GM21717 (cell line): ENCODE results near the gene KHNYN.
"Not testable (repeated sequence)": the region's sequence is repeated elsewhere in the genome, so short reads cannot be mapped to it uniquely, and the experiment has no call there.

Source experiments
- ATAC-seq: cut with Tn5 transposase; IDR thresholded peaks from one replicate; pipeline ENCODE4 v1.9.1; 2021; ENCODE audit warnings: mild to moderate bottlenecking, moderate library complexity; ENCODE audit not compliant: unreplicated experiment

Gene KHNYN

DNA sequence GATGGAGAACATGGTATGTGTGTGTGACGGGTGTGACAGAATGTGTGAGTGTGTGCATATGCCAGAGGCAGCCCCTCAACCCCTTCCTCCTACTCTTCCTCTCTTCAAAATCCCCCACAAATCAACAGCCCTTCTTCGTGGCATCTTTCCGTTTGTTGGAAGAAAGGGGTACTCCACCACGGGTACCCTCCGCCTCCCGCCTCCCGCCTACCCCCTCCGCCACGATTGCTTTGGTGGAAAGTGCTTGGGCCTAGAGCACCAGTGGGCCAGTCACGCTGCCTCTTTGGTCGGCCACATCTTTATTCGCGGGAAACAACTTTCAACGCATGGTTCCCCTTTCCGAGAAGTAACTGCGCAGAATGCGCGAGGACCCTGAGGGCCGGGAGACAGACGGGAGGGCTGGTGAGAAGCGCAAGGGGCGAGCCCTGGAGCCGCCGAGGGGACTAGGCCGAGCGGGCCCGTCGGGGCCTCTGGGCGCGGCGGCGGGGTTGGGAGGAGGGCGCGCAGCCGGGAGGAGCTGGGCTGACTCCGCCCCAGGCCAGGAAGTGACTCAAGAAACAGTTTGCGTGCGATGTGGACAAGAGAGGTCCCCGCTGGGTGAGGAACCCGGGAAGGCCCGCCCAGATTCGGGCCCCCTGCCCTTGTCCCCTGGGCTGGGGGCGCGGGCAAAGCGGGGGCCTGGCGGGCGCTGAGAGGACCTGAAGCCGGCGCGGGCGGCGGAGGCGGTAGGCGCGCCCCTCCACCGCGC, at the start of gene KHNYN, which contains the start of gene CBLN3:
Gene KHNYN (plus strand): TSS at position 560 of the 748 bp plus-strand sequence. CDS start 777 bp downstream, outside the sequence.
Gene CBLN3 (minus strand): TSS at position 274 of the 748 bp plus-strand sequence. CDS start 614 bp downstream, outside the sequence.
- peak; percentile 77 for ATAC-seq

DNA sequence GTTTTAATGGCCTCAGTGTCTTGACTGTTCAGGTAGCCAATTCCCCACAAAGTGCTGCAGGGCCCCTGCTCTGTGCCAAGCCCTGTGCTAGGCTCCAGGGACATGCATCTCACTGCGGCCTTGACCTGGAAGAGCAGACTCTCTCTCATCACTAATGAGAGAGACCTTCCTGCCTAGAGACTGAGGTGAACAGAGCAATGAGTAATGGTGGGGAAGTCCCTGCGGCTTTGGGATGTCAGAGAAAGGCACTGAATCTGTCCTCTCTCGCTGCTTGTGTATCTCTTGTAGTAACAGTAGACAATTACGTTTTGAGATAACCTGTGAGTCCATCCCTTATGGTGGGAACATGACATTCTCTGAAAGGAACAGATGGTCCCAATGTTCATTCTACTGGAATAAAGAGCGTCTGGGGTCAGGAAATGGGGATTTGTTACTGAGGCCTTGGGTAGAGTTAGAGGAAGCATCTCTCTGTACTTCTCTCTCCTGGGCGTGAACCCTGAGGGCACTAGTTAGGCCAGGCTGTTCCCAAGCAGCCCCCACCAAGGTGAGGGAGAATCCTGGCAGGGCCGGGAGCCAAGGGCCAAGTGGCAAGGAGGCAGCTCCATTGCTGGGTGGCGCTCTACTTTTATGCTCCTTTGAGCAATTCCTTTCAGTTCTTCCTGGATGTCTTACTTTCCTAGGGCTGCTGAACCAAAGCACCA, 48.2 kb upstream of the KHNYN start:
- no peak for ATAC-seq

DNA sequence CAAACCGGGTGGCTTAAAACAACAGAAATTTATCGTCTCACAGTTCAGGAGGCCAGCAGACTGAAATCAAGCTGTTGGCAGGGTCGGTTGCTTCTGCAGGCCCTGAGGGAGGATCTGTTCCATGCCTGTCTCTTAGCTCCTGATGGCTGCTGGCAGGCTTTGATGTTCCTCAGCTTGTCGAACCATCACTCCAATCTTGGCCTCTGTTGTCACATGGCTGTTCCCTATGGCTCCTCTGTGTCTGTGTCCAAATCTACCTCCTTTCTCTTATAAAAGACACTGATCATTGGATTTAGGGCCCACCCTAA, 47.7 kb upstream of the KHNYN start:
- ATAC-seq, result no peak

DNA sequence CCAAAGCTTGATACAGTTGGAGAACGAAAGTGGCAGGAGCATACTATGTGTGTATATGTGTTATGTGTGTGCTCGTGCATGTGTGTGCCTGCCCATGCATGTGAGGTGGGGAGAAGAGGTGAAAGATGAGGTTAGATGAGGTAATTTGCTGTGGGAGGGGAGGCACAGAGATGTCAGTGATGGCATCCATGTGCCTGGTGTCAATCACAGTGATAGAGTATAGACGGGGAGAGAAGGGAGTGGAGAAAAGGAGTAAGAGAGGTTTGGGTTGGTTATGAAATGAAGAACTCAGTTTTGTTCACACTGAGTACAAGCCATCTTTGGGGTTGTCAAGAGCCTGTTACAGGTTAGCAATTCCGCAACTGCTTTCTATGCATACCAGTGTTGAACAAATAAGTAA, 45.6 kb upstream of the KHNYN start:
- no peak for ATAC-seq

DNA sequence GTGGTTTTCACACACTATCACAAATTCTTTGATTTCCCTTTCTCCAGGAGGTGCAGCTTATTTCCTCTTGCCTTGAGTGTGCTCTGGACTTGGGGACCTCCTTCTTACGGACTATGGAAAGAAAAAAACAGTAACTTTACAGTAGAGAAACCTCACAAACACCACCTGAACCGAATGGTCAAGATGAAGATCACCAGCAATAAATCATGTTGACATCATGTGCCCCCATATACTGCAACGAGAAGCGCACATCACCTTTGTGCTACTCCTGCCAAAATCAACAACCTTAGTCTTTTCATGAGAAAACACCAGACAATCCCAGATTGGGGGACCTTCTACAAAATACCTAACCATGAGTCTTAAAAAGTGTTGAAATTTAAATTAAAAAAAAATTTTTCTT, 44.2 kb upstream of the KHNYN start:
- no peak for ATAC-seq

DNA sequence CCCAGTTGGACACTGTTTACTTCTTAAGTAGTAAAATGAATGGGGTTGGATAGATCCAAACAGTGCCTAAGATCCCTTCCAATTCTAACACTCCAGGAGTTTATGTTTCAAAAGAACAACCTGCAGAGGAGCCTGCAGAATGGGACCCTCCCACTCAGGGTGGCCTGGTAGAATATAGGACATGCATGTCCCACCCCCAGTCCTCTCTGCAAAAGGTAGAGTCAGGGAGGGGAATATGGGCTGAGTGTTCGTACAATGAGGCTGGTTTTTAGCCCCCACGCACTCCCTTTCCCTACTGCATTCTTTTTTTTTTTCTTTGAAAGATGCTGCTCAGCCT, 42.8 kb upstream of the KHNYN start:
- ATAC-seq, result no peak

DNA sequence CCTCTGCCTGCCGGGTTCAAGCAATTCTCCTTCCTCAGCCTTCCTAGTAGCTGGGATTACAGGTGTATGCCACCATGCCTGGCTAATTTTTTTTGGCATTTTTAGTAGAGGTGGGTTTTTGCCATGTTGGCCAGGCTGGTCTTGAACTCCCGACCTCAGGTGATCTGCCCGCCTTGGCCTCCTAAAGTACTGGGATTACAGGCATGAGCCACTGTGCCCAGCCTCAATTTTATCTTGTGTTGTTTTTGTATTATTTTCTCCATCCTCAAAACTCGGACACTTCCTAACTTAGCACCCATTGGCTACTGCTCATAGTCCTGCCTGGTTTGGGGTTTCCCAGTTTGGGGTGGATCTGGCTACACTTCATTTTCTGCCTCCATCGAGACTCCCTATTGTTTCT, 42.2 kb upstream of the KHNYN start:
- ATAC-seq, result not testable (repeated sequence)

DNA sequence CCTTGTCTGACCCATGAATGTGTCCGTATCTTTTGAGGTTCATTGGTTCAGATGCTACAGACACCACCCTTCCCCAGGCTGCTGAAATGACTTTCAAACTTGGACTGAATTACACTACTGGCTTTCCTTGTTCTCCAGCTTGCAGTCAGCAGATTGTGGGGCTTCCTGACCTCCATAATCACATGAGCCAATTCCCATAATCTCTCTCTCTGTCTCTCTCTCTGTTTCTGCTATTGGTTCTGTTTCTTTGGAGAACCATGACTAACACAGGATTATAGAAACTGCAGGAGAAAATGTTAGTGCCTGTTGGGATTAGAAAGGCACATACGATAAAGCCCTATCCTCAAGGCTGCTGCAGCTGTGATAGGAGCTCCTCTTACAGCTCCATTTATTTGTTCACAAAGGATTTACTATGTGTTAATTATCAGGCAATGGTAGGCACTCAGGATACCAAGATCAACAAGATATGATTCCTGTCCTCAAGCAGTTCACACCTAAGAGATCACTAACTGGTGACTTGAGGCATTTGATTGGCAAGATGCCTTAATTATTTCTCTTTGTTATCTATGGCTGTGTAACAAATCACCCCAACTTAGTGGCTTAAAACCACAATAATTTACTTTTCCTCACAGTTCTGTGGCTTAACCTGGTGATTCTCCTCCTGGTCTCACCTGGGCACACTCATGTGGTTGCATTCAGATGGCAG, 41.1 kb upstream of the KHNYN start:
- ATAC-seq, result no peak

DNA sequence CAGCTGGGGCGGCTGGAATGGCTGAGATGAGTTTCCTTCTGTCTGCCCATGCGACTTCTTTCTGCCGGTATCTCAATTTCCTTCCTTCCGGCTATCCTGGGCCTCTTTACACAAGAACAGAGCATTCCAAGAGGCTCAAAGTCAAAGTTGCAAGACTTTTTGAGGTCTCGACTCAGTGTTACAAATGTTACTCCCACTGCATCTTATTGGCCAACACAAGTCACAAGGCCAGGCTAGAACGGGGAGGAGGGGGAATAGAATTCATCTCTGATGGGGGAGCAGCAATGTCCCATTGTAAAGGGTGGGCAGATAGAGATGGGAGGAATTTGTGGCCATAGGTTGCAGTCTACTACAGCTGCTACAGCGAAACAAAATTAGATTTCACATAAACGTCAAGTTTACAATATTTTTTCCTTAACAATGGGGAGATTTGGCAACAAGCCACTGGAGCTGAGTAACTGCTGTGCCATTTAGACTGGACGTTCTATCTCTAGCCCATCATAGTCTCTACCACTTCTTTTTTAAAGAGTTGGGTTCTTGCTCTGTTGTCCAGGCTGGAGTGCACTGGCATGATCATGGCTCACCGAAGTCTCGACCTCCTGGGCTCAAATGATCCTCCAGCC, 40.4 kb upstream of the KHNYN start:
- no peak for ATAC-seq

DNA sequence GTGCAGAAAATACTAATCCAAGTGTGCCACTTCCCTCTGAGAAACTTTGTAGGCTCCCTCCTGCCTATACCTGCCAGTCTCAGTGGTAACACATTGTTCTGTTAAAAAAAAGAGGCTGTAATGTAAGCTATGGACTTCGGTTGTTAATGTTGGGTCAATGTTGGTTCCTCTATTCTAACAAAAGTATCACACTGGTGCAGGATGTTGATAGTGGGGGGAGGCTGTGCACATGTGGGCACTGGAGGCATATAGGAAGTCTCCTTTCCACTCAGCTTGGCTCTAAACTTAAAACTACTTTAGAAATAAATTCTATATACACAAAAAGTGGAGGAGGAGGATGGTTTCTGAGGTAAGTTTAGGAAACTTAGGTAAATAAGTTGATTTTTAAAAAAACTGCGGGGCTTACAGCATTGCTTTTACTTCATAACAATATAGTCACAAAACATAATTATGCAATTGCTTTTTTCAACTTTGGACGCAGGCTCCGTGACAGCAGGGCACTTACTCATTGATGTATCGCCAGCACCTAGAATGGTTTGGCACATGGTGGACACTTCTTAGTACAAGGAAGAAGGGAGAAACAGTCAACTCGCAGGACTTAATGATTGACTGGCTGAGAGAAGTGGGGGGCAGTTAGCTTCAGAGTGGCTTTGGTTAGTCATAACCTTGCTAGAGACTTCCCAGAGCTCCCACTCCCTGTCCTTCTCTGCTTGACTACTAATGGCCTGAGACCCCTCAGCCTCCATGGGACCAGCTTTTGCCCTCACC, 38.9 kb upstream of the KHNYN start:
- ATAC-seq, result no peak

DNA sequence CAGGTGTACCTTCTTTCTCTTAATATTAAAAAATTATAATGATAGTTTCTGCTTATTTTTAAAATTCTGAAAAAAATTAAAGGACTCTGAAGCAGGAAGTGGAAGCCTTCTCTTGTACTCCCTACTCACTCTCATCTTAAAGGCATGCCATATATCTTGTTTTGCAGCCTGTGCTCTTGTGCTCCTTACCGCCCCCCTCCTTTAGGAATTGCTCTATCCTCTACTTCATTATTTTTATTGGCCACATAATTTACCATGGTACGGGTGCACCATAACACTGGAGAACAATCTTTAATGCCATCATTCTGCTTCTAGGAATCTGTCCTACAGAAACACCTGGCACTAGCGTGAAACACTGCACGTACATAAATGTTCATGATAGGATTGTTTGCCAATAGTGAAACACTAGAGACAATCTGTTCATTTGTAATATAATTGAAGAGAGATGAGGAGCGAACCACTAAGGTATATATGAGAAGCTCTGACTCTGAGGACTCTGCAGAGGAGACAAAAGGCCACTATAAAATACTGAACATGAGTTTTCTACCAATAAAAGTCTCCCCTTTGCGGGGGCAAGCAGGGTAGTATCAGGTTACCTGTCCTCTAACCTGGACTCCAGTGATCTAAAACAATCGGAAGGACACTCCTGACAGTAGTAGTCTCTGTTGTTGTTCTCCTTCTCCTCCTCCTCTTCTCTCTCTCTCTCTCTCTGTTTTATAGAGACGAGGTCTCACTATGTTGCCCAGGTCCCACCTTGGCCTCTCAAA, 37.2 kb upstream of the KHNYN start:
- ATAC-seq, result no peak

DNA sequence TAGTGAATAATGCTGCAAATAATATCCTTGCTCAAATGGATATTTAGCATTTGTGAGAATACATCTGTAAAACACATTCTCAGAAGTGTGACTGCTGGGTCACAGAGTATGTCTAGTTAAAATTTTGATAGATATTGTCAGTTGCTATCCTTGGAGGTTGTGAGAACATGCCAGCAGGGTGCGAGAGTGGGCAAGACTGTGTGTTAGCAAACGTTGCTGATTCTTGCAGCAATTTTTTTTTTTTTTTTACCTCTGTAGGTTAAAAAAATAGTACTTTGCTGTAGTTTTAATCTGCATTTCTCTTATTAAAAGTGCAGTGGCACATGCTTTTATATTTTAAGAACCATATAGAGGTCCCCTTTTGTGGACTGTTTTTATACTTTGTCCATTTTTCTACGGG, 35.5 kb upstream of the KHNYN start:
- no peak for ATAC-seq

DNA sequence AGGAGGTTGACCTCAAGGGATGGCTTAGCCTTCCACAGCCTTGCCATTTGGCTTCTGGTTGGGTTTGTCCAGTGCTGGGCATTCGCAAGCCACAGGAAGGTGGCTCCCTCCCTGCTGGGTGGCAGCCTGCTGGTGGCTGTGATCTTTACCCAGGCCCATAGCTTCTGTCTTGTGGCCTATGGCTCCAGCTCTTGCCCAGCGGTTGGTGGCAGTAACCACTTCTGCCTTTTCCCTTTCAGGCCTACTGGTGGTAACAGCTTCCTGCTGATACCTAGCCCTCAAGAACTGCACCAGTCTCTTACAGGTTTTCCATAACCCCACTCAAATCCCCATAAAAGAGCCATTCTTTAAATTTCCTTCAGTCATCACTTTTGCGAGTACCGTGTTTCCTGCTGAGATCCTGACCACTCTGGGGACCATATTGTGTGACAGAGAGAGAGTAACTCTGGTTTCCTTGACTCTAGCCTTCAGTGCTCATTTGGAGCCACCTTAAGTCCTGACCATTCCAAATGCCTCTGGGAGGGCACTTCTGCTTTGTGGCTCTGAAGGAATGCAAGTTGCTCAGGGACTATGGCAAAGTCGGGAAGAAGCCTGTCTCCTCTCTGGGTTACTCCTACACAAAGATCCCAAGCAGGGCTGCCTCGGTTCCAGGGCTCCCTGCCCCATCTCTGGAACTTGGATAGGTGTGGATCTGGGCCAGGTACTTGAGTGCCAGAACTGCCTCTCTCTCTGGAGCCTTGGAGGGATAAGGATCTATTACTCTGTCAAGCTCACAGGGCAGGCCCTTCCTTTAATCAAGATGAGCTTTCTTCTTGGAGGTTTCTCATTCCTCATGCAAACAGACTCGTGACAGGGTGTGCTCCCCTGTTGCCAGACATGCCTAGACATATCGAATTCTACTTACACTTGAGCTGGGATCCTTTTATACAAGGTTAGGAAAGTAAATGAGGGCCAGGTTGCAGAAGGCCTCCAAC, 33.9 kb upstream of the KHNYN start:
- no peak for ATAC-seq

DNA sequence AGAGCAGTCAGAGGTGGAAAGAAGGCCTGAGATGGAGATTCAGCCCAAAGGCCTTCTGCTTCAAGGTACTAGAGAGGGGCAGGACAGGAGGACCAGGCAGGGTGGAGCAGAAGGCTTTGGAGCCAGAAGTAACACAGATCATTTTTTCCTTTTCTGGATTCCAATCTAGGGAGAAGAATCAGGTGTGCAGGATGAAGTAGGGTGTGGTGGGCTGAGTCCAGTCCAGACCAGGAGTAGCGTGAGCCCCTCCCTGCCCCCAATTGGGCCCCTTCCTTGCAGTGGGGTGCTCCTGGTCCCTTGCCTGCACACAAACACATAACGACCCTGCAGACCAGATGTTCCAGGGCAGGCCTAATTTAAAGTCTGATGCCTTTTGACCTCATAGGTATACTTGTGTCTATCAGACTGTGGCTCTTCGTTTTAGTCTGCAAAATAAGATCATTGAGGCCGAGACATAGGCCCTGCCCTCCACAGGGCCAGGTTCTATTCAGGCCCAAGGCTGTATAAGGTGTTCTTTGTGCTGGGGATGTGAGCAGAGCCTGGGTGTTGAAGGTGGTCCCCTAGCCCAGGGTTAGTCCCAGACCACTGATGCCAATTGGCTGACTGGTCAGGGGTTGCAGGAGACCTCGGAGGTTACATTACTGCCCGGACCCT, 32.0 kb upstream of the KHNYN start:
- no peak for ATAC-seq

DNA sequence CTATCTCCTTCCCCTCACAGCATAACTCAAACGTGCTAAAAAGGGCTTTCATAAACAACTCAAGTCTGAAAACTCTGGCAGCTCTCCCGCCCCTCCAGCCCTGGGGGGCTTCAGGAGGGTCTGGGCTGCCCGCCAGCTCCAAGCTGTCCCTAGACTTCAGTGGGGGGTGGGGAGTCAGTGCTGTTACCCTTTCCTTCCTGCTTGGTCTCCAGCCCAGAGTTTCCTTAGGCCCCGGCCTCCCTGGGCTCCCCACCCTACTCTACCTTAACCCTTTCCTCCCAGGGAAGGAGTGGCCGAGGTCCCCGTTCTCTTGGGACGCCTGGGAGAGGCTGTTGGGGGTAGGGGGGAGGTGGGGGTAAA, 31.5 kb upstream of the KHNYN start:
- ATAC-seq, result no peak

DNA sequence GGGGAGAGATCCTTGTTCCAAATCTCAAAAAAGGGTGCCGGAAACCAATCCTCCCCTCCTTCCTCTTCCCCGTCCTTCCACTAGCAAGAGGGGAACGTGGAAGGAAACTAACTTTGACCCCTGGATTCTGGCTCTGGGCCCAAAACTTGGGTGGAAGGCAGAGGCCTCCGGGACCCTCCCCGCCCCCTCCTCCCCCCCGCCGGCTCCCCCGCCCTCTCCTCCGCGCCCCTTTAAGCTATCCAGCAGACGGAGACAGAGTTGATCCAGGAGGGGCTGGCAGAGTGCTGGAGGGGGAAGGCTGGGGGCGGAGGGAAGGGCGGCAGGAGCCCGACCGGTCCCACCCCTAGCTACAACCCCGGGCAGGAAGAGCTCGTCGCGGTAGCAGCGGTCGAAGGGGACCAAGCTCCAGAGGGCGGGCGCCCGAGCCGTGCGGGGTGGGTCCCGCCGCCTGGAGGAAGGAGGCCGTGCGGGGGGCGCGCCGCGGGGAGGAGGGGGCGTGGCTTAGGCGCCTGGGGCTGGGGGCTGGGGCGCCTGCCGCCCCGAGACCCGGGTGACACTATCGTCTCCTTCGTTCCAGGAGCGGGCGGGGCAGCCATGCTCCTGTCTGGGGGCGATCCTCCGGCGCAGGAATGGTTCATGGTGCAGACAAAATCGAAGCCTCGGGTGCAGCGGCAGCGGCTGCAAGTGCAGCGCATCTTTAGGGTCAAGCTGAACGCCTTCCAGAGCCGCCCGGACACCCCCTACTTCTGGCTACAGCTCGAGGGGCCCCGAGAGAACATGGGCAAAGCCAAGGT, 30.9 kb upstream of the KHNYN start, which contains the start of gene NYNRIN:
Gene NYNRIN (plus strand): TSS at position 351 of the 794 bp plus-strand sequence. CDS start 244 bp downstream, at position 595.
- no peak for ATAC-seq

DNA sequence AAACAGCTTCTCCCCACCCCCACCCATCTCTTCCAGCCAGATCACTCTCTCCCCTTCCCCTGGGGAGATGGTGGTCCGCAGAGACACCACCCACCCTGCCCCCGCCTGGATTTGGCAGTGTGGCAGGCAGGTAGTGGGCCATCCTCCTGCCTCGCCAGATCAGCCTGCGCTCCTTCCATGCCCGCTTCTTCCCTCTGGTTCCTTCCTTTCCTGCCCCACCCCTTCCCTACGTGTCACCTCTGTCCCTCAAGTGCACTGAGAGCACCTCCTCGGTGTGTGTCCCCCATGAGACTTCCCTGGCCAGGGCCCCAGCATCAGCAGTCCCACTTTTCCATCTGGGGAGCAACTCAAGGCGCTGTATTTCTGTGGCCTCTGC, 30.3 kb upstream of the KHNYN start:
- no peak for ATAC-seq
